ENCODE results near the gene CTTNBP2.

- no peak for TF ChIP-seq CTCF (IDR thresholded peaks at IDR 0.05; ENCODE audit: insufficient read depth, low read length)
- TF ChIP-seq POLR2AphosphoS5 (IDR thresholded peaks at IDR 0.05; ENCODE audit: low read depth): no peak
Measured at GRCh38 chr7:117707080-117707479, 166.2 kb downstream of the CTTNBP2 start.
